Stimulated activated CD8-positive, alpha-beta memory T cell treated with anti-CD3 and anti-CD28 coated beads, Interleukin-7, amount 100 ng/mL, for 48 hours (primary cell): ENCODE results near the gene FAM163A.

Source experiments
- DNase-seq, 2 donors: peaks; one replicate each; pipeline ENCODE4 v3.0.0-alpha.2; 2020; ENCODE audit warnings: low read depth in 1 of 2; ENCODE audit errors: extremely low read depth in 1 of 2

FAM163A gene

GRCh38 chr1:179812501-179813292 is 69.6 kb downstream of the FAM163A start:
- DNase-seq = no peak

GRCh38 chr1:179813626-179814545 is 70.8 kb downstream of the FAM163A start:
- DNase-seq = no peak

GRCh38 chr1:179814546-179814838 is 71.4 kb downstream of the FAM163A start:
- DNase-seq = no peak

DNA sequence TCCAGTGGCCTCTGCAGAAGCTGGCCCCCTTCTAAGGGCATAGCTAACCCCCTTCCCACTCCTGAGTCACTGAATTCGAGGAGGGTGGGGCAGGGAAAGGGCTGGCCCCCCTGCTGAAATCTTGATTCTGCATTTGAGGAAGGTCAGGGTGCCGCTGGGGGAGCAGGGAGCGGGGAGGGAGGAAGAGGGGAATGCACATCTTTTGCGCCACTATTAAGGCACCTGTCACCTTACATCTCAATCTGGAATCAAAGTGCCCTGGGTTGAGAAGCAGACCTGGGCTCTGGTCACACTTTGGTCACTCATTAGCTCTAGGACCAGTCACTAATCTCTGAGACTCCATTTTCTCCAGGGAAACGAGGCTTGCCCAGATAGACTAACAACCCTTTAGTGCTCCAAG is 72.5 kb downstream of the FAM163A start:
- no peak for DNase-seq

DNA sequence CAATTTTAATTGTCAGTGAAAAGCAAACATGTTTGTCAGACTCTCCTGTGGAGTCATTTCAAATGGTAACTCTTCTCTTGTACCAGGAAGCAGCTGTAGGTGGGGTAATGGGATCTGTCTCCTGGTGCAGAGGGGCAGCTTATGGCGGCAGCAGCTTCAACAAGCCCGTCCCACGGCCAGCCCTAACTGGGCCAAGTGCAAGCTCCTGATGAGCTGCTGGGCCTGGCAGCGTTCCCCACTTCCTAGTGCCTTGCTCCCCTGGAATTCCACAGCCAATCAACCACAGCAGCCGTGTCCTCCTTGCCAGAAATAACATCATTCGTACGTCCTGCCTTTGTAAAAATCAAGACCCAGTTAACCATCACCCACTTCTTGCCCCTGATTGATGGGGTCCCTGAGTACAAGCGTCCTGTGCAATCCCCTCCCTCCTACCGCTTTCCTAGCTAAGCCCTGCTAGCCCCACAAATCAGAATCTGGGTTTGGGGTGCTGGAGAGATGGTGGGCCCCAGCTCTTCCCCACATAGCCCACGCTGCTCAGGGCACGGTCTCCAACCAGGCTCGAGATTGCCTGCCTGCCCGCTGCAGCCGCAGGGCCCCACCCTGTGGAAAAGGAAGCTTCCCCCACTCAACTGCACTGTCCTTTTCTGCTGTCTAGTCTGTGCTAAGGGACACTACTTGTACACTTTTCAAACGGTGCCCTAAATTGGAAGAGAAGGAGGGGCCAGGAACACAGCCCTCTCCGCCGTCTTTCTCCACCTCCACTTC is 73.3 kb downstream of the FAM163A start:
- no peak for DNase-seq

GRCh38 chr1:179817056-179817455 is 74.0 kb downstream of the FAM163A start:
- no peak for DNase-seq

GRCh38 chr1:179817789-179818188 is 74.7 kb downstream of the FAM163A start:
- DNase-seq = no peak

DNA sequence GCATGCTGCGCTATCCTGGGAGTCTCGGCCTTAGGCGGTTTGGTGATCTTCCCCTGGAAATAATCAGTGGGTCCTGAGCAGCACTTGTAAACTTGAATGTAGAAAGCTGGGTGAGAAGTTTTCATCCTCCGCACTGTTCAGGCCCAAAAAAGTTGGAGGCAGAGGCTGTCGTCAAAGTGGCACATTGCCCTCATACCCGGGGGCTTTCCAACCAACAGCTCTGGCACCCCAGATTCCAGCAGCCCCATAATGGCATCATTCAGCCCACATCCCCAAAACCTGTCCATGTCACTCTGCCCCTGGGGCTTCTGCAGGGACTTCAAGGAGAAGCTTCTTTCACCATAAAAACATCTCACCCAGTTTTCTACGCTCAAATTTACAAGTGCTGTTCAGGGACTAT is 75.2 kb downstream of the FAM163A start:
- DNase-seq = no peak

DNA sequence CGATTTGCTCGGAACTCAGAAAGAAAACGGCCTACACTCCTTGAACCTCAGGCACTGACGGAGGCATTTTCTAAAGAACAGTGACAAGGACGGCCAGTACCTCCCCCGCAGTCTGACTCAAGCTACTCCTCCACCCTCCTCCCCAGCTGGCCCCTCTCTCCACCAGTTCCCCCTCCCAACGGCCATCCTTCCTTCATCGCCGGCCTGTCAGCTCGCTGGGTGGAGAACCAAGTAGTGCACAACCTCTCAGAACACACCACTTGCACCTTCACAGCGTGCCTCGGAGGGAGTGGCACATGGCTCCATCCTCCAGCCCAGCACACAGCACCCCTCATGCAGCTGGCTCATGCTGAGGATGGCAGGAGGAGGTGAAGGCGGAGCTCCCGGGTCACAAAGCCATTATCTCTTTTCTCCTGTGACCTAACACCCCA is 75.7 kb downstream of the FAM163A start:
- DNase-seq = no peak

GRCh38 chr1:179820226-179820970 is 77.3 kb downstream of the FAM163A start:
- no peak for DNase-seq

GRCh38 chr1:179821524-179821923 is 78.4 kb downstream of the FAM163A start:
- DNase-seq = no peak

DNA sequence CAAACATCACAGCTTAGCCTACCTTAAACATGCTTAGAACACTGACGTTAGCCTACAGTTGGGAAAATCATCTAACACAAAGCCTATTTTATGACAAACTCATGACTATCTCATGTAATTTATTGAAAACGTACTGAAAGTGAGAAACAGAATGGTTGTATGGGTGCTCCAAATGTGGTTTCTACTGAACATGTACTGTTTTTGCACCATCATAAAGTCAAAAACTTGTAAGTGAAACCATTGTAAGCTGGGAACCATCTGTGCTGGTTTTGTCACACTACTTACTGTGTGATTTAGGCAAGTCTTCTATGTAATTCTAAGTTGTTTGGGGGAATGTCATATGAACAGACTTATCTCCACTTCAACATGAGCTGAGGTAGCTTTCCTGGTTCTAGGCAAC is 79.0 kb downstream of the FAM163A start:
- no peak for DNase-seq

DNA sequence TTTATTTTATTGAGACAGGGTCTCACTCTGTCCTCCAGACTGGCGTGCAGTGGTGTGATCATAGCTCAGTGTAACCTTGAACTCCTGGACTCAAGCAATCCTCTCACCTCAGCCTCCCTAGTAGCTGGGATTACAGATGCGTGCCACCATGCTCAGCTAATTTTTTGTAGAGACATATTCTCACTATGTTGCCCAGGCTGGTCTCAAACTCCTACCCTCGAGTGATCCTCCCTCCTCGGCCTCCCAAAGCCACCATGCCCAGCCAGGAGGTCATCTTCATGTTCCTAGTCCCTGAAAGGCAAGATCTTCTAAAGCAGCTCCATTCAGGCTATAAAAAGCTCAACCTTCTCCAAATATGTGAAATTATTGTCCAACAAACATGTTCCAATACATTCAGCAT is 80.6 kb downstream of the FAM163A start:
- DNase-seq = no peak

DNA sequence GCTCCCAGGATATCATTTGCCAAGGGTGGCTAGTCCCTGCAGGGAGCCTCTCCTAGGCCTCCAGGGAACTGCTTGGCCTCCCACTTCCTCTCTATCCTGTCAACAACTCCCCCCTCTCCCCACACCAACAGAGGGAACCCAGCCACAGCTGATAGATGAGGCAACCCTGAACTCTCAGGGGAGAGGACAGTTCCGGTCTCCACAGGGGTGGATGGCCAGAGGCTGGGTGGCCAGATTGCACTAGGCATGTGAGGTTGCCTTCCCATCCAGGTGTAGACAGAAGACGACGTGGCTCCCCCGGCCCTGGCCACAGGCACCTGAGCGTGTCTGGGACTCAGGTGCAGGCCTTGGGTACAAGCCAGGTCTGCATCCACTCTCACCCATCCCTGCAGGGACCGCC is 81.2 kb downstream of the FAM163A start:
- no peak for DNase-seq

GRCh38 chr1:179825206-179825605 is 82.1 kb downstream of the FAM163A start:
- DNase-seq = no peak

DNA sequence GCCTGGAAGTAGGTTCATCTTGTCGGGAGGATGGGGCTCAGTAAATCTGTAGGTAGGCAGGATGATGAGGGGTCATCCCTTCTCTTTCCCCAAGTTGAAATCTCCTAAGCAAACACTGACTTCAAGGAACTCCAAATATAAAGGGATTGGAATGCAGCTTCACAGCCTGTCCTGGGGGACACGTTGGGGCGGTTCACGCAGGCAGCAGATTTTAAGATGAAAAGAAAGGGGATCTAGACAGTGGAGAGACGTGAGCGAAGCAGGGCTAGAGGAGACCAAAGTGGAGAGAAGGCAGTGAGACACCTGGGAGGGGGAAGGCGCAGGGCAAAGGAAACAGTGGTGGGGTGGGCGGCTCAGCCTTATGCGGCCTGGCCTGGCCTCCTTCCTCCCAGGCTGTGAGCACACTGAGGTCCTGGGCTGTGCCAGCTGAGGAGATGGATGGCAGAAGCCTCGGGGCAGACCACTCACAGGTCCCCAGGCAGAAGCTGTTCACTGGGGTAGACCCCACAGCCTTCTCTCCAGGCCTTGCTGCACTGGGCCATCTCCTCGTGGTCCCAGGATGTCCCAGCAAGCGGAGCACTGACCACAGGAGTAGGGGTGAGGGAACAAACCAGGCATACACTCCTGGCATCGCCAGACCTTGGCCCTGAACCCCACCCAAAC is 82.8 kb downstream of the FAM163A start:
- DNase-seq = no peak

- no peak for DNase-seq
Measured at GRCh38 chr1:179826626-179827280, 83.7 kb downstream of the FAM163A start.

DNA sequence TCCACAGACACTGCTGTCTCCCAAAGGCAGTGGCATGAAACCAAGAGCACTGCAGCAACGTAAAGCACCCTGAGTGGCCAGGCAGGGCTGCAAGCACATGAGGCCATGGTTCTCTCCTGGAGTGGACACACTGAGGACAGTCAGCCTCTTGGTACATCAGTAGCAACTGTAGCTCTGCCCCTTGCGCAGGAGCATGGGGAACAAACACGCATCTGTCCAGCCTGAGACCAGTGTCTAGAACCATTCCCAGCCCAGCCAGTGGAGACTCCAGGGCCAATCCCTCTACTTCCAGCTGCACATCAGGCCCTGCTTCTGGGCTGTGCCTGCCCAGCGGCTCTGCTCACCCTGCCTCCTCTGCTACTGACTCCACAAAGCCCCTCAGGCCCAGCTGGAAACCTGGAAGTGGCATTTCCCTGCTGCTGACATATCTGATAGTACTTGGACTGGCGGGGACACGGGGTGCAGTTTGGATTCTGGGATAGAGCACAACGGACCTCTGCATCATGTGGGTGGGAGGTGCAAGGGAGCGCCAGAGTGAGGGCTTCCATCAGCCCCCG is 85.5 kb downstream of the FAM163A start:
- DNase-seq = no peak

- DNase-seq = no peak
Measured at GRCh38 chr1:179831225-179831624, 88.1 kb downstream of the FAM163A start.
